PC-9 (cell line): Measurements from ENCODE around the gene ITGBL1. TPM values are rescaled to one million over a fixed set of nuclear protein-coding genes. Genes with fewer than 3 reads are reported as not detected.

Experiments
- Bru-seq: library from RNA; stranded (reverse); fragments of 400-500 nt; gene quantifications from one replicate; lab custom pipeline; 2021; lab: Mats Ljungman, UMichigan
- BruChase-seq, 2 experiments: library from RNA; stranded (reverse); fragments of 400-500 nt; gene quantifications; one replicate each; lab custom pipeline; 2021; lab: Mats Ljungman, UMichigan
- BruUV-seq: library from RNA; stranded (reverse); fragments of 400-500 nt; replicated peaks from 2 replicates; lab custom pipeline; 2021; lab: Mats Ljungman, UMichigan
- CTCF ChIA-PET: fragments of 300-600 bp; sonication (Branson Sonifier 250); formaldehyde crosslinking; loops from one replicate; lab custom pipeline; 2022; ENCODE audit warnings: antibody characterized with exemption; lab: Charles Lee
- POLR2A ChIA-PET: fragments of 300-600 bp; sonication (Branson Sonifier 250); formaldehyde crosslinking; loops from one replicate; lab custom pipeline; 2022; ENCODE audit warnings: antibody characterized with exemption; ENCODE audit not compliant: unreplicated experiment; lab: Charles Lee
- DNase-seq, 2 experiments: peaks; one replicate each; pipeline versions ENCODE4 v3.0.0 to v3.0.0-alpha.2; 2015 to 2022; ENCODE audit warnings: mixed read lengths in 1 of 2
- H2AFZ ChIP-seq: fragments of 200-600 bp; sonication (generic); 2 replicates; pipeline ENCODE4 v1.8.1; 2017; ENCODE audit warnings: antibody characterized with exemption
- H3F3A ChIP-seq: fragments of 200-600 bp; sonication (generic); 2 replicates; pipeline ENCODE4 v1.8.1; 2017; ENCODE audit warnings: antibody characterized with exemption, mild to moderate bottlenecking, low read depth; ENCODE audit not compliant: insufficient read depth
- H3K27ac ChIP-seq: fragments of 200-600 bp; sonication (generic); 2 replicates; pipeline ENCODE4 v1.6.1; 2016; ENCODE audit warnings: mixed run types
- H3K27me3 ChIP-seq: fragments of 200-600 bp; sonication (generic); 2 replicates; pipeline ENCODE4 v1.6.1; 2016; ENCODE audit warnings: low read depth, mixed run types; ENCODE audit not compliant: insufficient read depth
- H3K36me3 ChIP-seq: fragments of 200-600 bp; sonication (generic); 2 replicates; pipeline ENCODE4 v1.6.1; 2016; ENCODE audit warnings: low read depth, mixed run types
- H3K4me1 ChIP-seq: fragments of 200-600 bp; sonication (generic); replicated peaks from 2 replicates; pipeline ENCODE4 v1.6.1; 2016; ENCODE audit warnings: mixed run types; ENCODE audit not compliant: insufficient read depth
- H3K4me2 ChIP-seq: fragments of 200-600 bp; sonication (generic); 2 replicates; pipeline ENCODE4 v1.6.1; 2017; ENCODE audit warnings: mixed run types
- H3K4me3 ChIP-seq: fragments of 200-600 bp; sonication (generic); 2 replicates; pipeline ENCODE4 v1.6.1; 2016; ENCODE audit warnings: mixed run types
- H3K79me2 ChIP-seq: fragments of 200-600 bp; sonication (generic); 2 replicates; pipeline ENCODE4 v1.6.1; 2017; ENCODE audit warnings: low read depth, mixed run types
- H3K9me2 ChIP-seq: fragments of 200-600 bp; sonication (generic); 2 replicates; pipeline ENCODE4 v1.8.1; 2017; ENCODE audit warnings: mild to moderate bottlenecking; ENCODE audit not compliant: insufficient read depth
- H3K9me3 ChIP-seq: fragments of 200-600 bp; sonication (generic); 2 replicates; pipeline ENCODE4 v1.8.1; 2016; ENCODE audit warnings: low read depth; ENCODE audit not compliant: insufficient read depth
- H4K20me1 ChIP-seq: fragments of 200-600 bp; sonication (generic); 2 replicates; pipeline ENCODE4 v1.8.1; 2017; ENCODE audit not compliant: insufficient read depth
- CTCF ChIP-seq: fragments of 200-600 bp; sonication (generic); conservative IDR thresholded peaks from 2 replicates; pipeline ENCODE4 v1.6.1; 2017; ENCODE audit warnings: mixed run types, antibody characterized with exemption, mild to moderate bottlenecking, moderate library complexity
- EZH2 ChIP-seq: fragments of 200-600 bp; sonication (generic); IDR thresholded peaks from 2 replicates; pipeline ENCODE4 v1.8.0; 2017; ENCODE audit warnings: antibody characterized with exemption, low read depth
- intact Hi-C: fragments of 100-400 bp; cut with micrococcal nuclease; formaldehyde crosslinking; loops from one replicate; pipeline ENCODE4 v1.10.0; 2022; ENCODE audit not compliant: unreplicated experiment
- long read RNA-seq: library from polyadenylated mRNA; stranded (forward); transcript quantifications from one replicate; pipeline ENCODE4 v2.0.0, GENCODE V29; 2022
- total RNA-seq: library from RNA; stranded (reverse); gene quantifications from 2 replicates; pipeline ENCODE4 v1.2.3, GENCODE V29; 2021

ITGBL1 gene
- 52.5 and 62.8 TPM in 2 replicates for total RNA-seq
- percentile 85 among the genes with signal in this experiment for Bru-seq, nascent RNA
- BruChase-seq, experiment 1, labeled RNA remaining after a 2-hour chase, result percentile 89 among the genes with signal in this experiment
- BruChase-seq, experiment 2, labeled RNA remaining after a 6-hour chase, result percentile 63 among the genes with signal in this experiment
- long read RNA-seq, transcript ITGBL1-202 (11 exons, 2,494 nt), result major isoform, 36 of 76 reads
- long read RNA-seq, partial matches to known transcripts, result 10 of 76 reads
- long read RNA-seq, other reads (novel, unspliced or antisense), result 29 of 76 reads

GRCh38 chr13:101452519-101453485 lies at the start of gene ITGBL1:
Gene ITGBL1 (plus strand): TSS chr13:101452675. CDS start chr13:101452834, 159 bp downstream.
- intact Hi-C loops, result loop anchor here (1.0 to 5.0 kb wide), 2 partner anchors 189 to 298 kb away; no protein-coding TSS in a partner anchor
- Histone ChIP-seq H3K4me3 (peak within 1 kb of the TSS; percentile 86), H3F3A (peaks cover 81% of the 10 kb centered on the region), H2AFZ (peak within 1 kb of the TSS; percentile 64), H3K36me3 (peaks cover 7% of the 10 kb centered on the region; the same call in 1 of the 2 replicates), H3K4me2 (peak within 1 kb of the TSS; percentile 86), H3K9me3 (peaks cover 7% of the 10 kb centered on the region; the same call in 1 of the 2 replicates), H4K20me1 (no peaks in the 10 kb centered on the region), H3K79me2 (peaks cover 42% of the 10 kb centered on the region), H3K27me3 (no peaks in the 10 kb centered on the region), H3K27ac (peak within 1 kb of the TSS; percentile 98), H3K9me2 (no peaks in the 10 kb centered on the region), H3K4me1 (peaks cover 78% of the 10 kb centered on the region)
- ChIA-PET POLR2A (interaction anchor here (0.6 to 0.7 kb wide), 3 partner anchors 7 to 242 kb away, joined by 3 to 9 read pairs (median 6); no protein-coding TSS in a partner anchor), CTCF (no interaction called here)
- no TSS peak for BruUV-seq
- peak; percentile 23 to 56 for DNase-seq
- no peak for TF ChIP-seq EZH2
- TF ChIP-seq CTCF, result no peak

- no peaks in the 10 kb centered on the region for H3F3A ChIP-seq
- POLR2A ChIA-PET, result no interaction called here
- no peaks in the 10 kb centered on the region for H3K9me2 ChIP-seq
- H3K4me3 ChIP-seq, result no peak overlapping the region
- H3K9me3 ChIP-seq, result no peaks in the 10 kb centered on the region
- no peak overlapping the region for H2AFZ ChIP-seq
- no peak for TF ChIP-seq CTCF
- CTCF ChIA-PET, result no interaction called here
- no TSS peak for BruUV-seq
- intact Hi-C loops, result no loop called here
- H3K27ac ChIP-seq, result peak overlapping the region; percentile 28
- H4K20me1 ChIP-seq, result no peaks in the 10 kb centered on the region
- peaks cover 15% of the 10 kb centered on the region for H3K4me1 ChIP-seq
- peak in 1 of 2 experiments; percentile 60 for DNase-seq
- H3K36me3 ChIP-seq, result no peaks in the 10 kb centered on the region
- peaks cover 35% of the 10 kb centered on the region for H3K79me2 ChIP-seq
- H3K27me3 ChIP-seq, result no peaks in the 10 kb centered on the region
- H3K4me2 ChIP-seq, result peak overlapping the region; percentile 18; the same call in 1 of the 2 replicates
Observed at GRCh38 chr13:101406791-101407190, 45.7 kb upstream of the ITGBL1 start.

- H4K20me1 ChIP-seq, result no peaks in the 10 kb centered on the region
- intact Hi-C loops, result no loop called here
- H3K9me3 ChIP-seq, result no peaks in the 10 kb centered on the region
- POLR2A ChIA-PET, result no interaction called here
- no peak overlapping the region for H2AFZ ChIP-seq
- TF ChIP-seq CTCF (no peak), EZH2 (no peak)
- H3K9me2 ChIP-seq, result no peaks in the 10 kb centered on the region
- H3K4me3 ChIP-seq, result no peak overlapping the region
- peaks cover 48% of the 10 kb centered on the region for H3K79me2 ChIP-seq
- no TSS peak for BruUV-seq
- DNase-seq, result no peak
- H3K4me2 ChIP-seq, result no peak overlapping the region
- H3K4me1 ChIP-seq, result peaks cover 15% of the 10 kb centered on the region
- H3K36me3 ChIP-seq, result no peaks in the 10 kb centered on the region
- no peaks in the 10 kb centered on the region for H3F3A ChIP-seq
- H3K27me3 ChIP-seq, result no peaks in the 10 kb centered on the region
- H3K27ac ChIP-seq, result no peak overlapping the region
- CTCF ChIA-PET, result no interaction called here
Observed at GRCh38 chr13:101408154-101408553, 44.3 kb upstream of the ITGBL1 start.
